ENCODE data around the gene TAL2.

Gene TAL2

GRCh38 chr9:105686936-105687335 is 24.7 kb downstream of the TAL2 start:
- TF ChIP-seq CTCF (conservative IDR thresholded peaks at IDR 0.05) (no peak), ZFX (IDR thresholded peaks at IDR 0.05) (no peak)
- H3K27ac ChIP-seq: no peak overlapping the region

- peak; percentile 70 for TF ChIP-seq CTCF (conservative IDR thresholded peaks at IDR 0.05)
- no peak for TF ChIP-seq ZFX (IDR thresholded peaks at IDR 0.05)
- no peak overlapping the region for H3K27ac ChIP-seq
Observed at GRCh38 chr9:105690742-105691141, 28.5 kb downstream of the TAL2 start.

- no peak overlapping the region for H3K27ac ChIP-seq
- TF ChIP-seq CTCF (conservative IDR thresholded peaks at IDR 0.05) (no peak), ZFX (IDR thresholded peaks at IDR 0.05) (no peak)
Observed at GRCh38 chr9:105693435-105694189, 31.4 kb downstream of the TAL2 start.

DNA sequence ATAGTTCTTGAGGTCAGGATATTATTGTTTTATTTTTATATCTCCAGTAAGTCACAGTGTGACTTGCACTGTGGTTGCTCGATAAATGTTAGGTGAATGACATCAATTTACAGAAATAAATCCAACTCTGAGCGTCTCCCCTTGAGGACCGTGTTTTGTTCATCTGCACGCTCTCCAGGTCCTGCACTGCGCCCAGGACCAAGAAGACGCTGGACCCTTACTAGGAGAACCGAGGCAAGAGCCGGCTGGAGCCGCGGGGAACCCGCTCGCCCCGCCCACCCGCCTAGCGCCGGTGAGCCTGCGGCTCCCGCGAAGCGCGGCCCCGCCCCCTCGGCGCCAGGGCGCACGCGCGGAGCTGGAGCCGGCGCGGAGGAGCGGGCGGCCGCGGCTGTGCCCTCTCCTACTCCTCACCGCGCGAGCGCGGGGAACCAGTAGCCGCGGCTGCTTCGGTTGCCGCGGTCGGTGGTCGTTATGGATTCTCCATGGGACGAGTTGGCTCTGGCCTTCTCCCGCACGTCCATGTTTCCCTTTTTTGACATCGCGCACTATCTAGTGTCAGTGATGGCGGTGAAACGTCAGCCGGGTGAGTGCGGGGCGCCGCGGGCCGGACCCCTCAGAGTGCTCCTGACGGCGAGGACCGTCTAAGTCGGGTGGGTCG is 32.1 kb downstream of the TAL2 start, which contains the start of gene TMEM38B:
TSS of gene TMEM38B (plus strand) at position 352 of the 658 bp plus-strand sequence. CDS start at position 472, 120 bp downstream.
- H3K27ac ChIP-seq: peak within 1 kb of the TSS; percentile 56
- no peak for TF ChIP-seq CTCF (conservative IDR thresholded peaks at IDR 0.05)
- TF ChIP-seq ZFX (IDR thresholded peaks at IDR 0.05): no peak

DNA sequence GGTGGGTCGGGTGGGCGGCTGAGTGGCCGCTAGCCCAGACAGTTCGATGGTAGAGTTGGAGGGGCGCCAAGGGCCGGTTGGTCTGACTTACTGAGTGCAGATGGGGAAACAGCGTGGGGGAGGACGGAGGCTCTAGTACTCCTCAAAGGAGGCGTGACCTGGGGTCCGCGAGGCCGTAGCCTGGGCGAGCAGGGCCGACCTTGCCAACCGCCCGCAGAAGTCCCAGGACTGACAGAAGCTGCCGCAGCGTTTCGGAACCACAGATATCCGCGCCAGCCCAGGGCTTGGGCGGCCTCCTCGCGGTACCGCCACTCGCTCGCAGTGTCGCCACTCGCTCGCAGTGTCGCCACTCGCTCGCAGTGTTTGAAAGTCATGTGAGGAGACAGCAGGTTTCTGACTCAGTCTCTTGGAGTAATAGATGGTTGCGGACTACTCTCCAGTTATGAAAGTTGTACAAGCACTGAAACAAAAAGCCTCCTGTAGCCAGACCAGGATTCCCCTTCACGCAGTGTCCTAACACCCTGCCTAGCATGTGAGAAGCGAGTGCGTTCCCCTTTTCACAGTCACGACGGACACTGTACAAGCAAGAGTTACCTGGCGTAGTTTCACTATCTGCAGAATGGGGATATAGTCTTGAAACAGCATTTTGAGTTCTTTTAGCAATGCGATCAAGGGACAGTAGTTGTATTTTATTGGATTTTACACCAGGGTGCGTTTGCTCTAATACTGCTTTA is 32.8 kb downstream of the TAL2 start:
- peak overlapping the region; percentile 56 for H3K27ac ChIP-seq
- TF ChIP-seq ZFX (IDR thresholded peaks at IDR 0.05): peak; percentile 47; the same call in 1 of the 2 replicates
- TF ChIP-seq CTCF (conservative IDR thresholded peaks at IDR 0.05): no peak; the same call in 1 of the 2 replicates

DNA sequence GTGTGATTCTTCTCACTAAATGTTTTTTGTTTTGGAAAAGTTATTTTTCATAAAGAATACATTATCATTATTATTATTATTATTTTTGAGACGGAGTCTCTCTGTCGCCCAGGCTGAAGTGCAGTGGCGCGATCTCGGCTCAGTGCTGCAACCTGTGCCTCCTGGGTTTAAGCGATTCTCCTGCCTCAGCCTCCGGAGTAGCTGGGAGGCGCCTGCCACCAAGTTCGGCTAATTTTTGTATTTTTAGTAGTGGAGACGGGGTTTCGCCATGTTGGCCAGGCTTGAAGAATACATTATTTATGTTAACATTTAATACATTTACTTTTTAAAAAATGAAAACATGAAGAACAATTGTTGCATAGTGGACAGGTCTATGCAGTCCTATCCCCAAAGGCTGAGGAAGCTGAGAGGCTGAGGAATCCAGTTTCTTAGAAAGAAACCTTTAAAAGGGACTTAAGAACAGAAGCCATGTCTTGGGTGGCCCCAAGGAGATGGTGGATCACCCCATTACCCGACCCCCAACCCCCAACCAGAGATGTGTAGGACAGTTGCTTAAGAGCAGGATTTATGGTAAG is 34.0 kb downstream of the TAL2 start:
- H3K27ac ChIP-seq: no peak overlapping the region
- TF ChIP-seq CTCF (conservative IDR thresholded peaks at IDR 0.05): no peak
- TF ChIP-seq ZFX (IDR thresholded peaks at IDR 0.05): no peak
